Pancreas (tissue), 10 donors: ENCODE data around the gene PDE6B. TPM values are rescaled to one million over a fixed set of nuclear protein-coding genes. Genes with fewer than 3 reads are reported as not detected.

ENCODE experiments used
- ATAC-seq, 4 donors: fragments of 200-7000 bp; cut with Tn5 transposase; one replicate each; pipeline versions ENCODE4 v1.8.0 to v1.9.1; 2020; ENCODE audit warnings: mild to moderate bottlenecking in 4 of 4, moderate library complexity in 4 of 4
- DNase-seq, 6 donors: peaks; one replicate each; pipeline ENCODE4 v3.0.0-alpha.2; 2020
- FAIRE-seq: peaks from 2 replicates; lab custom pipeline; 2012; peaks lifted over from hg19 to GRCh38; lab: Jason Lieb, UNC
- H3K27ac ChIP-seq, 4 donors: fragments of 200-600 bp; sonication (generic); 1 replicate in 3 of 4; 2 replicates in 1 of 4; pipeline versions ENCODE4 v1.5.0 to v1.8.0; 2020
- H3K27me3 ChIP-seq, 4 donors: fragments of 200-600 bp; one replicate each; pipeline ENCODE4 v1.8.0; 2021
- H3K36me3 ChIP-seq, 3 donors: fragments of 200-600 bp; sonication (generic) in 1 of 3; one replicate each; pipeline versions ENCODE4 v1.5.0 to v1.8.0; 2020 to 2021
- H3K4me1 ChIP-seq, 3 donors: fragments of 200-600 bp; one replicate each; pipeline ENCODE4 v1.8.0; 2021
- H3K4me3 ChIP-seq, 4 donors: fragments of 200-600 bp; sonication (generic) in 2 of 4; one replicate each; pipeline versions ENCODE4 v1.5.0 to v1.8.0; 2020 to 2021
- H3K9me3 ChIP-seq, 4 donors: fragments of 200-600 bp; one replicate each; pipeline ENCODE4 v1.8.0; 2021
- WGBS, 2 donors: extraction: QIAGEN DNeasy Blood & Tissue Kit; methylation state at CpG; one replicate each; pipeline ENCODE4 v1.1.7; 2013; 5-methylcytosine and 5-hydroxymethylcytosine counted together
- intact Hi-C, 3 donors: fragments of 100-400 bp; cut with DNase I; formaldehyde crosslinking; loops; one replicate each; pipeline versions ENCODE4 v1.11.1 to v1.14.2; 2022
- polyA plus RNA-seq, 2 donors: library from polyadenylated mRNA; stranded (reverse); fragments of 200-250 nt; gene quantifications; one replicate each; pipeline ENCODE4 v1.2.3, GENCODE V29; 2013
- total RNA-seq, 6 donors: library from RNA; stranded (reverse); fragmentation: NEBNext Ultra II Directional in 4 of 6; extraction: Animal tissue kit (Norgen Biotek cat#: 25700) in 4 of 6; gene quantifications; one replicate each; pipeline versions ENCODE4 v1.2.1 to v1.2.4, GENCODE V29; 2021 to 2023
- TF ChIP-seq, protein P1 (sequence below), 4 donors: fragments of 200-600 bp; sonication (generic) in 3 of 4; IDR thresholded peaks; one replicate each; pipeline versions ENCODE4 v1.5.0 to v1.8.0; 2021; ENCODE audit warnings: antibody characterized with exemption in 4 of 4
- donor health status: healthy with polysubstance abuse.
- donor health status: DM: no; HTN: no; CAD: no; lungs with moderate emphysema.
- donor health status: DM: no; HTN: no; CAD: no.
- donor health status: control.
- donor health status: control.
- donor health status: Bipolar disorder and iron deficiency.
- donor health status: DM: yes; HTN: yes; CAD: no.
- donor health status: DM: no; HTN: no; CAD: no.
- donor health status: DM: no; HTN: no; CAD: no.
- donor health status: DM: yes; HTN: yes; CAD: no.

Gene PDE6B
- total and polyA plus RNA-seq, 8 donors: 0.99 to 6.6 (median 2.9) TPM

DNA sequence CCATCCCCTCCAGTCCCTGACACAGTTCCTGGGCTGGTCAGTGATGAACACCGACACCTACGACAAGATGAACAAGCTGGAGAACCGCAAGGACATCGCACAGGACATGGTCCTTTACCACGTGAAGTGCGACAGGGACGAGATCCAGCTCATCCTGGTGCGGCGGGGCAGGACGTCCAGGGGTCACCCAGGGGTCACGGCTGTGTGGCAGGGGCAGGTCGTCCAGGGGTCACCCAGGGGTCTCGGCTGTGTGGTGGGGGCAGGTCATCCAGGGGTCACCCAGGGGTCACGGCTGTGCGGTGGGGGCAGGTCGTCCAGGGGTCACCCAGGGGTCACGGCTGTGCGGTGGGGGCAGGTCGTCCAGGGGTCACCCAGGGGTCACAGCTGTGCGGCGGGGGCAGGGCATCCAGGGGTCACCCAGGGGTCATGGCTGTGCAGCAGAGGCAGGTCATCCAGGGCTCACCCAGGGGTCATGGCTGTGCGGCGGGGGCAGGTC is 32.0 kb downstream of the PDE6B start:
- no peaks in the 10 kb centered on the region for H3K27me3 ChIP-seq
- intact Hi-C loops: no loop called here
- no peak overlapping the region for H3K4me3 ChIP-seq
- TF ChIP-seq, protein P1, sequence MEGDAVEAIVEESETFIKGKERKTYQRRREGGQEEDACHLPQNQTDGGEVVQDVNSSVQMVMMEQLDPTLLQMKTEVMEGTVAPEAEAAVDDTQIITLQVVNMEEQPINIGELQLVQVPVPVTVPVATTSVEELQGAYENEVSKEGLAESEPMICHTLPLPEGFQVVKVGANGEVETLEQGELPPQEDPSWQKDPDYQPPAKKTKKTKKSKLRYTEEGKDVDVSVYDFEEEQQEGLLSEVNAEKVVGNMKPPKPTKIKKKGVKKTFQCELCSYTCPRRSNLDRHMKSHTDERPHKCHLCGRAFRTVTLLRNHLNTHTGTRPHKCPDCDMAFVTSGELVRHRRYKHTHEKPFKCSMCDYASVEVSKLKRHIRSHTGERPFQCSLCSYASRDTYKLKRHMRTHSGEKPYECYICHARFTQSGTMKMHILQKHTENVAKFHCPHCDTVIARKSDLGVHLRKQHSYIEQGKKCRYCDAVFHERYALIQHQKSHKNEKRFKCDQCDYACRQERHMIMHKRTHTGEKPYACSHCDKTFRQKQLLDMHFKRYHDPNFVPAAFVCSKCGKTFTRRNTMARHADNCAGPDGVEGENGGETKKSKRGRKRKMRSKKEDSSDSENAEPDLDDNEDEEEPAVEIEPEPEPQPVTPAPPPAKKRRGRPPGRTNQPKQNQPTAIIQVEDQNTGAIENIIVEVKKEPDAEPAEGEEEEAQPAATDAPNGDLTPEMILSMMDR (IDR thresholded peaks at IDR 0.05): no peak
- DNase-seq (peak in 3 of 6 donors; percentile 1 to 72 (median 27)), FAIRE-seq (no peak), ATAC-seq (no peak)
- H3K4me1 ChIP-seq: no peaks in the 10 kb centered on the region
- WGBS, 2 donors: 64 to 69% methylated on average over 20 to 23 of the region's 23 CpGs
- H3K27ac ChIP-seq: no peak overlapping the region
- no peaks in the 10 kb centered on the region for H3K36me3 ChIP-seq
- H3K9me3 ChIP-seq: no peaks in the 10 kb centered on the region

DNA sequence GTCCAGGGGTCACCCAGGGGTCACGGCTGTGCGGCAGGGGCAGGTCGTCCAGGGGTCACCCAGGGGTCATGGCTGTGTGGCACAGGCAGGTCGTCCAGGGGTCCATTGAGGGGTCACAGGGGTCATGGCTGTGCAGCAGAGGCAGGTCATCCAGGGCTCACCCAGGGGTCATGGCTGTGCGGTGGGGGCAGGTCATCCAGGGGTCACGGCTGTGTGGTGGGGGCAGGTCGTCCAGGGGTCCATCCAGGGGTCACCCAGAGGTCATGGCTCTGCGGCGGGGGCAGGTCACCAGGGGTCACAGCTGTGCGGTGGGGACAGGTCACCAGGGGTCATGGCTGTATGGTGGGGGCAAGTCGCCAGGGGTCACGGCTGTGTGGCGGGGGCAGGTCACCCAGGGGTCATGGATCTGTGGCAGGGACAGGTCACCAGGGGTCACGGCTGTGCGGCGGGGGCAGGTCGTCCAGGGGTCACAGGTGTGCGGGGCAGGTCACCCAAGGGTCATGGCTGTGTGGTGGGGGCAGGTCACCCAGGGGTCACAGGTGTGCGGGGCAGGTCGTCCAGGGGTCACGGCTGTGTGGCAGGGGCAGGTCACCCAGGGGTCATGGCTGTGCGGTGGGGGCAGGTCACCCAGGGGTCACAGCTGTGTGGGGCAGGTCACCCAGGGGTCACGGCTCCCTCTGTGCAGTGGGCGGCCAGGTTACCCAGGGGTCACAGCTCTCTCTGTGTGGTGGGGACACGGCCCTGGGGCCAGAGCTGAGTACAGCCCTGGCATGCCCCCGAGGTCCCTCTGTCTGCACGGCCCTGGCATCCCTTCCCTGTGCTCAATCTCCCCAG is 32.7 kb downstream of the PDE6B start:
- Histone ChIP-seq H3K27ac (no peak overlapping the region), H3K9me3 (no peaks in the 10 kb centered on the region), H3K4me1 (no peaks in the 10 kb centered on the region), H3K27me3 (no peaks in the 10 kb centered on the region), H3K4me3 (no peak overlapping the region), H3K36me3 (no peaks in the 10 kb centered on the region)
- no peak for FAIRE-seq
- DNase-seq: peak in 4 of 6 donors; percentile 2 to 80 (median 40)
- intact Hi-C loops: no loop called here
- TF ChIP-seq, protein P1 (IDR thresholded peaks at IDR 0.05): no peak
- ATAC-seq: no peak
- WGBS, 2 donors: 60 to 72% methylated on average over 25 to 27 of the region's 27 CpGs

GRCh38 chr4:658681-659667 is 33.6 kb downstream of the PDE6B start:
- Histone ChIP-seq H3K4me1 (no peaks in the 10 kb centered on the region), H3K36me3 (no peaks in the 10 kb centered on the region), H3K27ac (no peak overlapping the region), H3K9me3 (no peaks in the 10 kb centered on the region), H3K4me3 (no peak overlapping the region), H3K27me3 (no peaks in the 10 kb centered on the region)
- WGBS, 2 donors: 74 to 87% methylated on average over 32 of the region's 32 CpGs
- TF ChIP-seq, protein P1 (IDR thresholded peaks at IDR 0.05): no peak
- FAIRE-seq (no peak), ATAC-seq (no peak), DNase-seq (peak in 1 of 6 donors; percentile 1)
- intact Hi-C loops: no loop called here

- FAIRE-seq (no peak), ATAC-seq (no peak), DNase-seq (no peak)
- WGBS, 2 donors: 68 to 87% methylated on average over 8 of the region's 8 CpGs
- intact Hi-C loops: no loop called here
- Histone ChIP-seq H3K27ac (no peak overlapping the region), H3K36me3 (no peaks in the 10 kb centered on the region), H3K4me1 (no peaks in the 10 kb centered on the region), H3K27me3 (no peaks in the 10 kb centered on the region), H3K4me3 (no peak overlapping the region), H3K9me3 (no peaks in the 10 kb centered on the region)
- TF ChIP-seq, protein P1 (IDR thresholded peaks at IDR 0.05): no peak
These were observed 34.5 kb downstream of the PDE6B start for GRCh38 chr4:659851-660250.
